Tibial nerve (tissue), 3 donors: ENCODE measurements around the gene PRKCD.

Experiments
- CTCF ChIP-seq, 5 experiments: fragments of 200-600 bp in 3 of 5; fragments of 450-650 bp in 2 of 5; sonication (generic) in 3 of 5; IDR thresholded peaks; one replicate each; pipeline ENCODE4 v1.5.1; 2016 to 2019; ENCODE audit warnings: antibody characterized with exemption in 5 of 5, mild to moderate bottlenecking in 3 of 5, moderate library complexity in 2 of 5
- POLR2A ChIP-seq, 2 donors: fragments of 450-650 bp; IDR thresholded peaks; one replicate each; pipeline ENCODE4 v1.6.1; 2017; ENCODE audit warnings: antibody characterized with exemption in 2 of 2, mild to moderate bottlenecking in 2 of 2, moderate library complexity in 2 of 2

- TF ChIP-seq POLR2A (IDR thresholded peaks at IDR 0.05) (no peak), CTCF (IDR thresholded peaks at IDR 0.05) (peak; percentile 63 to 80 (median 71))
These were observed 26.3 kb upstream of the PRKCD start for GRCh38 chr3:53134631-53135232.
